ENCODE data around the gene SLC35B3.

- no peak for TF ChIP-seq CTCF (IDR thresholded peaks at IDR 0.05 in 8 of 11, conservative IDR thresholded peaks at IDR 0.05 in 3 of 11)
- no peak for TF ChIP-seq POLR2A (IDR thresholded peaks at IDR 0.05)
- no peak for TF ChIP-seq POLR2AphosphoS5 (IDR thresholded peaks at IDR 0.05)
Measured at GRCh38 chr6:8389036-8389818, 46.1 kb downstream of the SLC35B3 start.
